OCI-LY1 (cell line): ENCODE results near the gene CALCOCO1.

ENCODE experiments used
- H2AFZ ChIP-seq: fragments of 200-600 bp; sonication (generic), shearing (Covaris generic); 2 replicates; pipeline ENCODE4 v1.6.0; 2014; ENCODE audit warnings: antibody characterized with exemption, mild to moderate bottlenecking, low read length
- H3F3A ChIP-seq: fragments of 200-600 bp; sonication (generic), shearing (Covaris generic); 2 replicates; pipeline ENCODE4 v1.6.0; 2014; ENCODE audit warnings: mild to moderate bottlenecking, antibody characterized with exemption, low read length, moderate library complexity; ENCODE audit not compliant: insufficient read depth
- H3K27ac ChIP-seq: fragments of 200-600 bp; sonication (generic); 2 replicates; pipeline ENCODE4 v1.5.1; 2014; ENCODE audit warnings: low read length, mixed run types, mild to moderate bottlenecking, low read depth; ENCODE audit not compliant: poor library complexity, severe bottlenecking
- H3K27me3 ChIP-seq: fragments of 200-600 bp; sonication (generic); 2 replicates; pipeline ENCODE4 v1.6.0; 2014; ENCODE audit warnings: antibody characterized with exemption, mild to moderate bottlenecking, low read length, moderate library complexity; ENCODE audit not compliant: insufficient read depth
- H3K36me3 ChIP-seq: fragments of 200-600 bp; sonication (generic); 2 replicates; pipeline ENCODE4 v1.6.1; 2014; ENCODE audit warnings: mild to moderate bottlenecking, antibody characterized with exemption, low read length, moderate library complexity, mixed read lengths; ENCODE audit not compliant: insufficient read depth
- H3K4me1 ChIP-seq: fragments of 200-600 bp; sonication (generic); 2 replicates; pipeline ENCODE4 v1.5.1; 2014; ENCODE audit warnings: mild to moderate bottlenecking, low read length, moderate library complexity; ENCODE audit not compliant: insufficient read depth, severe bottlenecking
- H3K4me2 ChIP-seq: fragments of 200-600 bp; sonication (generic), shearing (Covaris generic); 2 replicates; pipeline ENCODE4 v1.6.1; 2014; ENCODE audit warnings: low read length
- H3K4me3 ChIP-seq: fragments of 200-600 bp; sonication (generic); 2 replicates; pipeline ENCODE4 v1.5.1; 2014; ENCODE audit warnings: low read length, low read depth, mild to moderate bottlenecking, mixed read lengths; ENCODE audit not compliant: poor library complexity, severe bottlenecking
- H3K79me2 ChIP-seq: fragments of 200-600 bp; shearing (Covaris generic); 2 replicates; pipeline ENCODE4 v1.6.1; 2016; ENCODE audit warnings: mixed run types, low read length, mixed read lengths; ENCODE audit not compliant: insufficient read depth
- H3K9ac ChIP-seq: fragments of 200-600 bp; sonication (generic), shearing (Covaris generic); 2 replicates; pipeline ENCODE4 v1.6.1; 2014; ENCODE audit warnings: mild to moderate bottlenecking, low read length, mixed read lengths
- H3K9me2 ChIP-seq: fragments of 200-600 bp; sonication (generic), shearing (Covaris generic); 2 replicates; pipeline ENCODE4 v1.6.1; 2014; ENCODE audit warnings: low read depth, mild to moderate bottlenecking, low read length, mixed read lengths
- H3K9me3 ChIP-seq: fragments of 200-600 bp; shearing (Covaris generic); 2 replicates; pipeline ENCODE4 v1.6.1; 2014; ENCODE audit warnings: low read length, mixed read lengths
- H4K20me1 ChIP-seq: fragments of 200-600 bp; sonication (generic), shearing (Covaris generic); 2 replicates; pipeline ENCODE4 v1.6.0; 2016; ENCODE audit warnings: mild to moderate bottlenecking, low read length; ENCODE audit not compliant: insufficient read depth
- CTCF ChIP-seq: fragments of 200-600 bp; sonication (generic), shearing (Covaris generic); IDR thresholded peaks from 2 replicates; pipeline ENCODE4 v1.5.1; 2017; ENCODE audit warnings: mild to moderate bottlenecking, antibody characterized with exemption, low read length, moderate library complexity, mixed read lengths
- EZH2 ChIP-seq: fragments of 200-600 bp; sonication (generic), shearing (Covaris generic); IDR thresholded peaks from 2 replicates; pipeline ENCODE4 v1.8.0; 2017; ENCODE audit warnings: borderline replicate concordance, mixed run types, mild to moderate bottlenecking, antibody characterized with exemption, low read length, moderate library complexity, mixed read lengths

CALCOCO1 gene

GRCh38 chr12:53744130-53744441, 16.8 kb upstream of the CALCOCO1 start:
- no peak overlapping the region for H3K4me2 ChIP-seq
- peaks cover 6% of the 10 kb centered on the region for H3K4me1 ChIP-seq
- no peaks in the 10 kb centered on the region for H3K36me3 ChIP-seq
- no peak overlapping the region for H3K4me3 ChIP-seq
- H2AFZ ChIP-seq, result no peak overlapping the region
- H3F3A ChIP-seq, result no peaks in the 10 kb centered on the region
- H3K79me2 ChIP-seq, result no peaks in the 10 kb centered on the region
- no peaks in the 10 kb centered on the region for H3K27me3 ChIP-seq
- no peak for TF ChIP-seq EZH2
- no peak for TF ChIP-seq CTCF
- no peaks in the 10 kb centered on the region for H4K20me1 ChIP-seq
- no peak overlapping the region for H3K9ac ChIP-seq
- no peaks in the 10 kb centered on the region for H3K9me2 ChIP-seq
- H3K9me3 ChIP-seq, result no peaks in the 10 kb centered on the region
- no peak overlapping the region for H3K27ac ChIP-seq

GRCh38 chr12:53743266-53744129, 16.2 kb upstream of the CALCOCO1 start:
- Histone ChIP-seq H3K9ac (no peak overlapping the region), H2AFZ (no peak overlapping the region), H3K9me2 (no peaks in the 10 kb centered on the region), H3K27me3 (no peaks in the 10 kb centered on the region), H3K79me2 (no peaks in the 10 kb centered on the region), H3F3A (no peaks in the 10 kb centered on the region), H3K4me1 (peaks cover 12% of the 10 kb centered on the region), H3K4me2 (peak overlapping the region; percentile 29; the same call in 1 of the 2 replicates), H3K27ac (no peak overlapping the region), H3K36me3 (no peaks in the 10 kb centered on the region), H4K20me1 (no peaks in the 10 kb centered on the region), H3K9me3 (no peaks in the 10 kb centered on the region), H3K4me3 (no peak overlapping the region)
- TF ChIP-seq EZH2, result no peak
- TF ChIP-seq CTCF, result peak; percentile 95

GRCh38 chr12:53740130-53740491, 12.9 kb upstream of the CALCOCO1 start:
- Histone ChIP-seq H3K27me3 (no peaks in the 10 kb centered on the region), H2AFZ (no peak overlapping the region), H3K79me2 (no peaks in the 10 kb centered on the region), H3F3A (no peaks in the 10 kb centered on the region), H3K9me3 (no peaks in the 10 kb centered on the region), H3K27ac (no peak overlapping the region), H3K4me1 (peaks cover 15% of the 10 kb centered on the region), H3K4me2 (no peak overlapping the region), H3K9ac (no peak overlapping the region), H3K36me3 (no peaks in the 10 kb centered on the region), H3K4me3 (no peak overlapping the region), H4K20me1 (no peaks in the 10 kb centered on the region), H3K9me2 (no peaks in the 10 kb centered on the region)
- TF ChIP-seq CTCF (peak; percentile 34; the same call in 1 of the 2 replicates), EZH2 (no peak)
